KOPT-K1 (cell line): ENCODE measurements around the gene UBTF.

Experiments used
- H3K27ac ChIP-seq: fragments of 200-600 bp; sonication (generic); 2 replicates; pipeline ENCODE4 v1.5.1; 2016; ENCODE audit warnings: antibody characterized with exemption, mild to moderate bottlenecking, low read depth, low read length; ENCODE audit not compliant: poor library complexity, severe bottlenecking
- H3K36me3 ChIP-seq: fragments of 200-600 bp; sonication (generic); 2 replicates; pipeline ENCODE4 v1.5.1; 2017; ENCODE audit warnings: antibody characterized with exemption, mild to moderate bottlenecking, low read length, moderate library complexity; ENCODE audit not compliant: insufficient read depth
- H3K9me3 ChIP-seq: fragments of 200-600 bp; sonication (generic); 2 replicates; pipeline ENCODE4 v1.5.1; 2017; ENCODE audit warnings: antibody characterized with exemption, low read length, mild to moderate bottlenecking; ENCODE audit not compliant: insufficient read depth, poor library complexity, severe bottlenecking

Gene UBTF

DNA sequence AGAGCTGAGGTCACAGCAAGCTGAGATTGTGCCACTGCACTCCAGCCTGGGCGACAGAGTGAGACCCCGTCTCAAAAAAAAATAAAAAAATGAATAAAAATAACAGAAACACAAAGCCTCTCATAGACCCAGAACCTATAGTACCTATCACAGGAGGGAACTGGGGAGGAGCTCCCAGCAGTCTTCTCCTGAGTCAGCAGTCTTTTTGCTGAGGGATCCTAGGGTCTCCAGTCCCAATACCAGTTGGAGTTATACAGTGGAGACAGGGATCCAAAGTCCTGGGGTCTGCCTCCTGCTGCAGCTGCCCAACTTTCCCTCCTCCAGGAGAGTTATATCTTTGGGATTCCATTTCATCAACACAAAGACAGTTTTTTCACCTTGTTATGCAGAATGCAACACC lies 36.5 kb downstream of the UBTF start:
- no peak overlapping the region for H3K27ac ChIP-seq
- peaks cover 46% of the 10 kb centered on the region for H3K36me3 ChIP-seq
- no peaks in the 10 kb centered on the region for H3K9me3 ChIP-seq

DNA sequence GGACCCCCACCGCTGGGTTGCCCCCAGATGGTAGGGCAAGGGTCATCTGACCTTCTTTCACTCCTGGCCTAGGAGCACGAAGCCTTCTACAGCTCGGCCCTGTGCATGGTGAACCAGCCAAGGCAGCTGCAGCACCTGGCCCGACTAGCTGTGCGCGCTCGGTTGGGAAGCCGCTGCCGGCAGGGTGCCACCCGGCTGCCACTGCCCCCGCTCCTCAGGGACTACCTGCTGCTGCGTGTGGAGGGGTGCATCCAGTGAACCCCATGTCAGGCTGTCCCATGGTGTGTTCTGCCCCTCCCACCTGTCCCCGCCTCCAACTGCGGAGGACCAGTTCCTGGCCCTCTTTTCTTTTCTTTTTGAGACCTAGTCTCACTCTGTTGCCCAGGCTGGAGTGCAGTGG lies 41.3 kb downstream of the UBTF start:
- no peaks in the 10 kb centered on the region for H3K9me3 ChIP-seq
- peaks cover 62% of the 10 kb centered on the region for H3K36me3 ChIP-seq
- H3K27ac ChIP-seq, result no peak overlapping the region

DNA sequence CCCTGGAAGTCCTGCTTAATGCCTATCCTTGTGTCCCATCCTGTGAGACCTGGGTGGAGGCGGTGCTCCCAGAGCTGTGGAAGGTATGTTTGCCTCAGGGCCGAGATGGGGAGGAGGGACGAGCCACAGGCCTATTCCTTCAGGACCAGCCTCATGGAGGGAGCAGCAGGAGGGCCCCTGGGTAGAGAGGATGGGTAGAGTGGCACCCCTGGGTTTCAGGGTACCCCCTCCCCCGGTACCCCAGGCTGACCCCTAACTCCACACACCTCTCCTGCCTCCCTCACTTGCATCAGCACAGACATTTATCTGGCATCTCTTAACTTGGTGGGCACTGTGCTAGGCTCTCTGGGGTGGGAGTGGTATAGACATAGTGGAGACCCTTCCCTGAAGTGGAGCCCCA lies 41.8 kb downstream of the UBTF start:
- Histone ChIP-seq H3K27ac (no peak overlapping the region), H3K36me3 (peaks cover 59% of the 10 kb centered on the region), H3K9me3 (no peaks in the 10 kb centered on the region)

DNA sequence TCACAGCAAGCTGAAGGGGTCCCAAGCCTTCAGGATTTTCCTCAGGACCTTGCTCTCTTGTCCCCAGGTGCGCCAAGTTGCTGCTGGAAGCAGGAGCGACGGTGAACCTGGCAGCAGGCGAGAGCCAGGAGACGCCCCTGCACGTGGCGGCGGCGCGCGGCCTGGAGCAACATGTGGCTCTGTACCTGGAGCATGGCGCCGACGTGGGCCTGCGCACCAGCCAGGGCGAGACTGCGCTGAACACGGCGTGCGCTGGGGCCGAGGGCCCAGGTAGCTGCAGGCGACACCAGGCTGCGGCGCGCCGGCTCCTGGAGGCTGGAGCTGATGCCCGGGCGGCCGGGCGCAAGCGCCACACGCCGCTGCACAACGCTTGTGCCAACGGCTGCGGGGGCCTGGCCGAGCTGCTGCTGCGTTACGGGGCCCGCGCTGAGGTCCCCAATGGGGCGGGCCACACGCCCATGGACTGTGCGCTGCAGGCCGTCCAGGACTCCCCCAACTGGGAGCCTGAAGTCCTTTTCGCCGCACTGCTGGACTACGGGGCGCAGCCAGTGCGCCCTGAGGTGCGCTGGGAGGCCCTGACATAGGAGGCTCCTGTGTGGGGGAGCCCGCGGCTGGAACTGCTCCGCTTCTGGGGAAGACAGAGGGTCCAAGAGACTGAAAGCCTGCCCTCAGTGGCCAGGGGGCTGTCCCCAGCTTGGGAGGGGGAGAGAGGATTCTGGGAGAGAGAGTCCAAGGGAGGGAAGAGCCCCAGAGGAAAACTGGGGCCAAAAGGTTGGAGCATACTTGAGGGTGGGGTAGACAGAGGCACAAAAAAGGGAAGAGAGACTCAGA lies 42.6 kb downstream of the UBTF start:
- H3K9me3 ChIP-seq, result no peaks in the 10 kb centered on the region
- H3K36me3 ChIP-seq, result peaks cover 51% of the 10 kb centered on the region
- H3K27ac ChIP-seq, result no peak overlapping the region

DNA sequence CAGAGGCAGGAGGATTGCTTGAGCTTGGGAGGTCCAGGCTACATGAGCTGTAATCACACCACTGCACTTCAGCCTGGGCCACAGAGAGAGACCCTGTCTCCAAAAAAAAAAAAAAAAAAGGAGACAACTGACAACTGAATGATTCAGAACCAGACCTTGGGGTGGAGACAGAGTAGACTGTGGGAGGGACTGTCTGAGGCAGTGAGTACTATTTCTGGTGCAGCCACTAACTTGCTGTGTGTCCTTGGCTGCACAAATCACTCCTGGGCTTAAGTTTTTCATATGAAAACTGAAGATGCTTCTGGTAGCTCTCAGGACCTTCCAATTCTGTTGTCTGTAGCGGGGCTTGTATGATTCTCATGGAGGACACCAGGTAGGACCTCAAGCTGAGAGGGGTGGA lies 43.2 kb downstream of the UBTF start:
- H3K36me3 ChIP-seq, result peaks cover 46% of the 10 kb centered on the region
- H3K9me3 ChIP-seq, result no peaks in the 10 kb centered on the region
- no peak overlapping the region for H3K27ac ChIP-seq

DNA sequence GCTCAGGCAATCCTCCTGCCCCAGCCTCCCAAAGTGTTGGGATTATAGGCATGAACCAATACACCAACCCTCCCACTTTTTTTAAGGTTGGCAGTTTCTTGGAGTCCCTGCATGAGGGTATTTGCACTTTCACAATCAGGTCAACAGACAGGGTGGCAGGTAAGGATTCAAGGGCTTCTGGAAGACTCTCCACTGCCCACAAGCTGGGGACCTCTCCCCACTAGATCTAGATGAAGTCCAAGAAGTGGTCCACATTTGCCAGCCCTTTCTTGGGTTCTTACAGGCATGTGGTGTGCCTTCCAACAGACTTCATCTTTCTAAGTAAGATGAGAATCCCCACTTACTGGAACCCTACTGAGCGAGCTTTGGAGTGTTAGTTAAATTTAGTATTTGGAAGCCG lies 45.0 kb downstream of the UBTF start:
- Histone ChIP-seq H3K27ac (no peak overlapping the region), H3K36me3 (peaks cover 46% of the 10 kb centered on the region), H3K9me3 (no peaks in the 10 kb centered on the region)

DNA sequence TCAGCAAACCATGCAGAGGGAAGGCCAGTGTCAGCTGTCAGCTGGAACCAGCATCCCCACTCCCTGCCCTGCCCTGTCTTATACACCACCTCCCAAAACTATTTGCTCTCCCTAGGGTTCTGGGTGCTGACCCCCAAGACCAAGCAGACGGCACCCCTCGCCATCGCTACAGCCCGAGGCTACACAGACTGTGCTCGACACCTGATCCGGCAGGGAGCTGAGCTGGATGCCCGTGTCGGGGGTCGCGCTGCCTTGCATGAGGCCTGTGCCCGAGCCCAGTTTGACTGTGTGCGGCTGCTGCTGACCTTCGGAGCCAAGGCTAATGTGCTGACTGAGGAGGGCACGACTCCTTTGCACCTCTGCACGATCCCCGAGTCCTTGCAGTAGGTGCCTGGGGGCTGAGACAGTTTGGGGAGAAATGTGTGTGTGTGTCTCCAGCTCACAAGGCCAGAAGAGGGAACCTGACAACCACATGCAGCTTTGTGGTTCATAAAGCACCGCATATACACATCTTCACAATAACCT lies 47.5 kb downstream of the UBTF start:
- Histone ChIP-seq H3K36me3 (peaks cover 23% of the 10 kb centered on the region), H3K27ac (no peak overlapping the region), H3K9me3 (no peaks in the 10 kb centered on the region)

DNA sequence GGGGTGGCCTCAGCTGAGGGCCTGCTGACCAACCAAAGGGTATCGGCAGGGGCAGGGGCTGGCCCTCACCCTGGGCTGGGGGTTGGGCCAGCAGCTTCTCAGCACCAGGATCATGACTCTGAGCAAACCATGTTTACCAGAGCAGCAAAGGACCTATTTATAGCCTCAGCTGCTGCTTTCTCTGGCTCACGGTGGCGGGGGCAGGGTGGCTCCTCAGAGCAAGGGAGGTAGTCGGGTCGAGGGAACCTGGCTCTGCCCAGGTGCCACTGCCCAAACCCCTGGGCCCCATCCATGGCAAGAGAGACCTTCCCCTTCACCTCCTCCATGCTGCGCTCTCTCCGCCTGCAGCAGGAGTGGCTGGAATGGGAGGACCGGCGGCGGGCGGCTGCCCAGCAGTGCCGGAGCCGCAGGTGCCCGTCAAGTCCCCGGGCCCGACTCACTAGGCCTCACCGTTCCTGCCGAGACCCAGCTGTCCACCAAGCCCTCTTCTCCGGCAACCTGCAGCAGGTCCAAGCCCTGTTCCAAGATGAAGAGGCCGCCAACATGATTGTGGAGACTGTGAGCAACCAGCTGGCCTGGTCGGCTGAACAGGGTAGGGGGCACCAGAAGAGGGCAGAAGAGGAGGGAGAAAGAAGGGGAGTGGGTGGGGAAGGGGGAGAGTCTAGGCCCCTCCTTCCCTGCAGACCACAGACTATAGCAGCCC lies 48.8 kb downstream of the UBTF start, which contains the start of gene ASB16:
Gene ASB16 (plus strand): TSS at position 206 of the 703 bp plus-strand sequence. CDS start 86 bp downstream, at position 292.
- Histone ChIP-seq H3K9me3 (no peaks in the 10 kb centered on the region), H3K27ac (no peak within 1 kb of the TSS), H3K36me3 (peaks cover 11% of the 10 kb centered on the region)

DNA sequence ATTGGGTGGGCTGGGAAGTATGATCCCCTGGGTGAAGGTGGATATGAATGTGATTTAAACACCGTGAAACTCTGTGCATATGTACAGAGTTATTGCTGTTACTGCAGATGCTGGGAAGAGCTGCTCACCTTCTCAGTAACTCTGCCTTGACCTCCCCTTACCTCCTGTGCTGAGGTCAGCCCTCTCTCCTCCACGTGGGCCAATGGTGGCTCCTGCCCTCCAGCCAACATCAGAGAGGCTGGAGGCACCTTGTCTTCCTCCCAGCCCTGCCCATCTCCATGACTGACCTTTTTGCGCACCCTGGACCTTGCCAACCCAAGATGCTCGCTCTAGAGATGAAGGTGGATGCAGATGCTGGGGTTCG lies 49.4 kb downstream of the UBTF start:
- H3K36me3 ChIP-seq, result peaks cover 6% of the 10 kb centered on the region; the same call in 1 of the 2 replicates
- no peaks in the 10 kb centered on the region for H3K9me3 ChIP-seq
- H3K27ac ChIP-seq, result no peak overlapping the region

DNA sequence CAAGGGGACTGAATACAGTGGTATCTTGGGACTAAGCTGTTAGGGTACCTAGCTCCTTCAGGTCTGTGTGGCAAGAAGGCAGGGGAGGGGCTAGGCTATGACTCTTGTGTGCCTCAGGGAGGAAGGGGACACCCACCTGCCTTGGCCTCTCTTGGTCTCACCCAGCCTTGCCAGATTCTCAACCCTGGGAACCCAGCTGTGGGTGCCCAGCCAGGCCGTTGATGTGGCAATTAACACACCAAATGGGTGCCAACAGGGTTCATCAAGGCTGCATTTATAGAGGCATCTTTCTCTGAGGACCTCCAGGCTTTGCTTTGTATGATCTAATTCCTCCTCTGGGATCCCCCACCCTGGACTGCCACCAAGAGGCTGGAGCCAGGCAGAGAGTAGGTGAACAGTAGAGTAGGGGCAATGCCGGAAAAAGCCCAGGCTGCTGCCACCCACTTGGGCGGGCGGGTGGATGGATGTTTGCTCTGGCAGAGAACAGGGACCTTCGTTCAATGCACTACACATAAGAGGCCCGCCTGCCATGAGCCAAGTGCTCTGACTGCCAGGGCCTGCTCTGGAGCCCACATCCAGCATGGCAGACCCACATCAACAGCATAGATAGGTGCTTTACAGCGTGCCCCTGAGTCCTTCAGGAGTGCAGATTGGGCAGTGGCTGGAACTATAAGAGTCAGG lies 52.2 kb downstream of the UBTF start:
- Histone ChIP-seq H3K27ac (no peak overlapping the region), H3K9me3 (no peaks in the 10 kb centered on the region), H3K36me3 (peaks cover 5% of the 10 kb centered on the region; the same call in 1 of the 2 replicates)

DNA sequence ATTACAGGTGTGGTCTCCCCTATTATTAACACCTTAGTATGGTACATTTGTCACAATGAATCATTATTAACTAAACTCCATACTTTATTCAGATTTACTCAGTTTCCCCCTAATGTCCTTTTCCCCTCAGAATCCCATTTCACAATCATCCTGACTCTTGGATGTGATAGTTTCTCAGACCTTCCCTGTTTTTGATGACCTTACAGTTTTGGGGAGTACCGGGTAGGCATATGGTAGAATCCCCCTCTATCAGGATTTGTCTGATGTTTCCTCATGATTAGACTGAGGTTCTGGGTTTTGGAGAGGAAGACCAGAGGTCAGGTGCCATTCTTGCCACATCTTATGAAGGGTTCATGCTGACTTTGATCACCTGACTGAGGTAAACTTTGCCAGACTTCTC lies 55.0 kb downstream of the UBTF start:
- Histone ChIP-seq H3K36me3 (peaks cover 26% of the 10 kb centered on the region), H3K27ac (no peak overlapping the region), H3K9me3 (no peaks in the 10 kb centered on the region)

DNA sequence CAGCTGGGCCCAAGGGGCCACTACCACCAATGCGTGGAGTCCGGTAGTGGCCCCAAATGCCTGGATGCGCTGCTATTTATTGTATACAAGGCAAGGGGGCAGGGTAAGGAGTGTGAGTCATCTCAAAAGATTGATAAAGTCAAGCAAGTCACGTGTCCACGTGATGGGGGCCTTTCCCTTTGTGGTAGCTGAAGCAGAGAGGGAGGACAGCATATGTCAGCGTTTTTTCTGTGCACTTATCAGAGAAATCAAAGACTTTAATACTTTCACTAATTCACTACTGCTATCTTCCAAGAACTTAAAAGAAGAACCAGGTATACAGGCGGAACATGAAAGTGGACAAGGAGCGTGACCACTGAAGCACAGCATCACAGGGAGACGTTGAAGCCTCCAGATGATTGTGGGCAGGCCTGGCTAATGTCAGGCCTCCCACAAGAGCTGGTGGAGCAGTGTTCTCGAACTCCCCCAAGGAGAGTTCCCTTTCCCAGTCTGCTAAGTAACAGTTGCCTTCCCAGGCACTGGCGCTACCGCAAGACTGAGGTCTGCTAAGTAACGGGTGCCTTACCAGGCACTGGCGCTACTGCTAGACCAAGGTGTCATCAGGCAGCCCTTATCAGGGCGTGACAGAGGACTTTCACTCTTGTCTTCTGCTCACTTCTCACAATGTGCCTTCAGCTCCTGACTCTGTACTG lies 59.8 kb downstream of the UBTF start:
- H3K36me3 ChIP-seq, result peaks cover 65% of the 10 kb centered on the region
- no peak overlapping the region for H3K27ac ChIP-seq

DNA sequence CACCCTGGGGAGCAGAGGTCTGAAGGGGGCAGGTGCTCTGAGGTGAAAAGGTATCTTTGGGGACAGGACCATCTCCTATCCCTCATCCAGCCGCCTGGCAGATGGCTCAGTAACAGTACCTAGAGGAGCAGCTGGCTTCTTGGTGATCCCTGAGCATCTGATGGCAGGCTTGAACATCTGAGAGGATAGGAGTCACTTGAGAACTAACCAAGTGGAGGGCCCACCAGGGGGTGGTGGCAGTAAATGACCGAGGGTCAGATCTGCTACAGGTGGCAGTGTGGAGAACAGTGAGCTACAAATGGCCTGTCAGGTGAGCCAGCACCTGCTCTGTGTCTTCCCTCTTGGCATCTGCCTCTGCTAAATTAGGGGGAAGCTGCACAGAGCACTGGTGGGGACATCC lies 64.0 kb downstream of the UBTF start:
- Histone ChIP-seq H3K9me3 (no peaks in the 10 kb centered on the region), H3K27ac (no peak overlapping the region), H3K36me3 (peaks cover 76% of the 10 kb centered on the region)

More for the DNA sequence above, 59.8 kb downstream of the UBTF start:
- no peaks in the 10 kb centered on the region for H3K9me3 ChIP-seq
